NCI-H510A treated with DMSO at 0.1 percent for 48 hours (cell line): ENCODE measurements around the gene CD300LD.
"Not testable (repeated sequence)": the region's sequence is repeated elsewhere in the genome, so short reads cannot be mapped to it uniquely, and the experiment has no call there.

ENCODE experiments used
- DNase-seq: peaks from one replicate; lab custom pipeline; 2025; lab: John Stamatoyannopoulos, UW

The CD300LD gene

DNA sequence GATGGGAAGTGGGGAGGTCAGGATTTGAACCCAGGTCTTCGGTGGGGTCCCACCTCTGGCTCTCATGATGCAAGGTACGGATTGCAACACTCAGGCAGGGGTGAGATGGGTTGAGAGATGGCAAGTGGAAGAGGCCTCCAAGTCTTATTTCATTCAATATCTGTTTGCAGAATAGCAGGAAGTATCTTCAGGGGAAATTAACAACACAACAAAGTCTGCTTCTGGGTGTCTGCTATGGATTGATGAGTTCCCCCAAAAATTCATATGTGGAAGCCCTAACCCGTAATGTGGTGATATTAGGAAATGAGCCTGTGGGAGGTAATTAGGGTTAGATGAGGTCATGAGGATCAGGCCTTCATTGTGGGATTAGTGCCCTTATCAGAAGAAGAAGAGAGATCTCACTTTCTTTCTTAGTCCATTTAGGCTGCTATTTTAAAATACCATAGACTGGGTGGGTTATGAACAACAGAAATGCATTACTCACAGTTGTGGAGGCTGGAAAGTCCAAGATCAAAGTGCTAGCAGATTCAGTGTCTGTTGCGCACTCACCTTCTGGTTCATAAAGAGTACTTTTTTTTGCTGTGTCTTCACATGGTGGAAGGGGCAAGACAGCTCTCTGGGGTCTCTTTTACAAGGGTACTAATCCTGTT, 20.3 kb downstream of the CD300LD start:
- DNase-seq = no peak

DNA sequence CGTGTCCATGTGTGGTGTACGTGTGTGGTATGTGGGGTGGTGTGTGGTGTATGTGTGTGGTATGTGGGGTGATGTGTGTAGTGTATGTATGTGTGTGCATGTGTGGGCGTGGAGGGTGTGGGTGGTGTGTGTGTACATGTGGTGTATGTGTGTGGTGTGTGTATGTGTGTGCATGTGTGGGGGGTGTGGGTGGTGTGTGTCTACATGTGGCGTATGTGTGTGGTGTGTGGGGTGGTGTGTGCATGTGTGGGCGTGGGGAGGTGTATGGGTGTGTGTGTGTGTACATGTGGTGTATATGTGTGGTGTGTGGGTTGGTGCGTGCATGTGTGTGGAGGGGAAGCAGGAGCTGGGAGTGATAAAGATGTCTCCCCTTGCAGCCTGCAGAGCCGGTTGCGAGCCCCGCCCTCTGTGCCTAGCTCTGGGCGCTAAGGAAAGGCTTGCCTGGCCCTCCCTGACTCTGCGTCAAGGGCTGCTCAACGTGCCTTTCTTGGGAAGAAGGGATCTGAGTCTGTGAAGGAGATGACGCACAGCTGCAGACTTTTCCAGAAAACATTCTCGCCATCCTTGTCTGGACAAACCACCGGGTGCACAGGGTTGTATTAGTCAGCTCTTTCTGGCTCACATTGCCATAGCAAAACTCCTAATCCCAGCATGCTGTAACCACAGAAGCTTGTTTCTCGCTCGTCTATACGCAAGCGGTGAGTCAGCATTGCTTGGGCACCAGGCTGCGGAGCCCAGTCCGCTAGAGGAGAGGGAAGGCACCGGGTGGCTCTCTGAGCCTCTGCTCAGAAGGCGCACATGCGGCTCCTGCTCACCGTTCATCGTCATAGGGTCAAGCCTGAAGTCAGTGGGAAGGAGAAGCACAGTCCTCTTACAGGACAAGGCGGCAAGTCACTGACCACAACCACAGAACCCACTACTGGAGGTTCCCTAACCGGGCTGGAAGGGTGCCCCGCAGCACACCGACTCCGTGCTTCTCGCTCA, 22.8 kb downstream of the CD300LD start:
- peak; percentile 10 for DNase-seq

DNA sequence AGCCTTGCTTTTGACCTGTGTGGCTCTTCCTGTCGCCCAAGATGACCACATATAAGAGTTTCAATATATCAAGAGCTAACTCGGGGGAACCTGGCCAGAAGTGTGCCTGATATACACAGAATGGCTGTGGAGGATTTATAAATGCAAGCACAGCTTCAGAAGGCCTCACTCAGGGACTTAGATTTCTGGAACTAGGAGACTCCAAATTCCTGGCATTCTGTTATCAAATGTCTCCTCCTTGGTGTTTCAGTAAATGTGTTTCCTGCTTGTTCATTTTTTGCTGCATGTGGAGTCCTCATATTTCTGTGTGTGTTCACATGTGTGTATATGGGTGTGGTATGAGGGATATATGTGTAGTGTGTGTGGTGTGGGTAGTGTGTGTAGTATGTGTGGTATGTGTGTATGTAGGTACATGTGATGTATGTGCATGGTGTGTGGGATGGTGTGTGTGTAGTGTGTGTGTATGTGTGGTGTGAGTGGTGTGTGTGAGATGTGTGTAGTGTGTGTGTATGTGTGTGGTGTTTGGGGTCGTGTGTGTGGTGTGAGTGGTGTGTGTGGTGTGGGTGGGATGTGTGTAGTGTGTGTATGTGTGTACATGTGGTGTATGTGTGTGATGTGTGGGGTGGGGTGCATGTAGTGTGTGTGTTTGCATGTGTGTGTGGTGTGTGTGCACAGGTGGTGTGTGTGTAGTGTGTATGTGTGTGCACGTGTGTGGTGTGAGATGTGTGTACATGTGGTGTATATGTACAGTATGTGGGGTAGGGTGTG, 23.8 kb downstream of the CD300LD start:
- DNase-seq = no peak

DNA sequence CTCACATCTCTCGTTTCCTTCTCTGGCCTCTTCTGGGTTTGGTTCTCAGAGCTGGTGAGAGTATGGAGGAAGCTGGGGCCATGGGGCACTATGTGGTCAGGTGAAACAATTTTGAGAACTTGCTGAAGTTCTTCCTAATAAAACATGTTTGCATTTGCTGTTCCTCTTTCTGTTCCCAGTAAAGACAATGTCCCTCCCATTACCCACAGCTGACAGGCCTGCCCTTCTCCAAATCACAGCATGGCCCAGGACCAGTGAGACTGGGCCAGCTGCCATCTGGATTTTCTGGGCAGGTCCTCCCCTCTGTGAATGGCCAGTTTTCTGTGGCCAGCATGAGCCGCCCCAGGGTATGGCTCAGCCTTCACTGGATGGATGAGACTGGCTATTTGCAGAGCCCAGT, 24.7 kb downstream of the CD300LD start, which contains the start of gene CD300H:
Gene CD300H, minus strand, starts transcription at position 113 of the 400 bp plus-strand sequence.
- no peak for DNase-seq

DNA sequence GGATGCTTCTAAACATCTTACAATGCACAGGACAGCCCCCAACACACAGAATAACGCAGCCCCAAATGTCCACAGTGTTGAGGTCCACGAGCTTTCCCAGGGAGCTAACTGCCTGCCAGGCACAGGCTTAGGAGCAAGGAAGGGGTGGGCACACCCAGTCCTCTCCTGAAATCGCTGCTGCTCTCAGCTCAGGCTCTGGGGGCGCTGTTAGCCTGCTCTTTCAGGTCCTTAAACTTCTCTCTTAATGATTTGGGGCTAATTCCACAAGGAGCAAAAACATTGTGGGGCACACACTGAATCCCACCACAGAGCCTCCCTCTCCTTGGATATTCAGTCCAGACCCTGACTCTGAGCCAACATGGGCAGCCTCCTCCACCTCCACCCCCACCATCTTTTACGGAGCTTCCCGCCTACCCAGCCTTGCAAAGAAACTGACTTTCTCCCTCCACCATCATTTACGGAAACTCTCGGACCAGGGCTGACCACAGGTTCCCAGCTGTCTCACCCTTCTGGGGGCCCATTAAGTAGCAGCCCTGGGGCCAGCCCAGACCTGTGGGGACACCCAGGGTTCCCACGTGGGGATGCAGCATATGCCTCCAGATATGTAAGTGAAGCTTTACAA, 25.8 kb downstream of the CD300LD start:
- DNase-seq = no peak

DNA sequence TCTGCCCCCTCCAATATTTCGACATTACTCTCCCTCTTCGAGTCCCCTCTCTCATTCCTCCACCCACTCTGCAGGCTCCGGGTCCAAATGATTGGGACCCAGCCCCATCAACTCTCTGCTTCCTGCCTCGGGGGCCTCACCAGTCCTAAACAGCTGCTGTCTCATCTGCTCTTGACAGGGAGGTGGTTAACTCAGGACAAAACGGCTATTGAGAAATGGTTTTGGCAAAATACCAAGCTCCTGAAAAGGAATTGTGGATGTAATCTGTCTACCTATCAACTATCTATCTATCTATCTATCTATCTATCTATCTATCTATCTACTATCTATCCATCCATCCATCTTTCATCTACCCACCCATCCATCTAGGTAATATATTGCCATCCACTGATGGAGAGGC, 27.0 kb downstream of the CD300LD start:
- DNase-seq = no peak

DNA sequence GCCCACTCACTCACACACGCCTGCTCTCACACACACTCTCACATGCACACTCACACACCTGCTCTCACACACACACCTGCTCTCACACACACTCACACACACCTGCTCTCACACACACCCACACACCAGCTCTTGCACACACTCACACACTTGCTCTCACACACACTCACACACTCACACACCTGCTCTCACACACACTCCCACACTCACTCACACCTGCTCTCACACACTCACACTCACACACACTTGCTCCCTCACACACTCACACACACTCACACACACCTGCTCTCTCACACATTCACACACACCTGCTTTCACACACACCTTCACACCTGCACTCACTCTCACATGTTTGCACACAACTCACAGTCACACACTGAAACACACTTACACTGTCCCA, 28.7 kb downstream of the CD300LD start:
- no peak for DNase-seq

DNA sequence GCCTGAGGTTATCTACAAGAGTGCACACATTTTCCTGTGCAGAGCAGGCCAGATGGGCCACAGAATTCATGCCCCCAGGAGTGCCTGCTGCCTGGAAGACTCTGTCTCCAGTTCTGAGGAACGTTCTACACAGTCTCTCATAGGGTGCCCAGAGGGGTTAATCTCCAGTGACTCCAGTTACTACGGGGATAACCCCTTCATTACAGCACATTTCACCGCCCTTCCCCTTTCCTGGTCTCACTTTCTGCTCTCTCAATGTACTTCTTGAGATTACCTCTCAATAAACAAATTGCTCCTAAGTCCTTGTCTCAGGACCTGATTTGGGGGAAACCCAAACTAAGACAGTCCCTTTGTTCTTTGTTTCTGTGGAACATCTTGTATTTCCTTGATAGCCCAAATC, 30.5 kb downstream of the CD300LD start:
- no peak for DNase-seq

DNA sequence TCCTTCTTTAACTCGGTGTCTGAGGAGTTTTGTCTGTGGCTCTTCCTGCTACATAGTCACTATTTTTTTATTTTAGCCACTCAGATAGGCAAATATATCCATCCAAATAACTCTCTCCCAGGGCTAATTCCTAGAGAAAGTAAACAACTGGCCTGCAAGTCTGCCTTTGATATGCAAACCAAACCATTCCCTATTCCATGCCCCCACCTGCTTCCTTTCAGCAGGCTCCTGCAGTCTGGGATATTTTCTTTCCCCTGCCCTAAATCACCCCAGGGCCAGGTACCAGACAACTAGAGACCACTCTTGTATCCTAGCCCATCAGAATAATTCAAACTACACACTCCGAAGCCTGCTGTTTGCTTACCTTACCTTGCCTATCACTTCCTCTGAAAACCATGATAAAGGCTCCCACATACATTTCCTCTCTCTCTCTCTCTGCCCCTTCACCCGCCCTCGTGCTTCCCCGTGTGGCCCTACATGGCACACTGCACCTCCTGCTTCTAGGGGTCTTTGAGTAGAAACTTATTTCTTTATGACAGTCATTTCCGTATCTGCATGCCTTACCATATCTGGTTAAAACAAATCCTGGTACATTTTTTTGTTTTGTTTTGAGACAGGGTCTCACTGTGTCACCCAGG, 33.1 kb downstream of the CD300LD start:
- DNase-seq = peak; percentile 28

DNA sequence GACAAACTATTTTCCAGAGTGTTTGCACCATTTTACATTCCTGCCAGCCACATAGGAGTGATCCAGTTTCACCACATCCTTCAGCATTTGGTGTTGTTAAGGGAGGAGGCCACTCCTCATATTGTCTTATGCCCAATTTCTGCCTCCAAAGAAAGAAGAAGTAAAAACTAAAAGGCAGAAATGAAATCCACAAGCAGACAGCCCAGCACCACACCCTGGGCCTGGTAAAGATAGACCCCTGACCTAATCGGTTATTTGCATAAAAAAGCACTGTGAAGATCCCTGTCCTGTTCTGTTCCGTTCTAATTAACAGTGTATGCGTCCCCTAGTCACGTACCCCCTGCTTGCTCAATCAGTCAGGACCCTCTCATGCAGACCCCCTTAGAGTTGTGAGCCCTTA, 33.7 kb downstream of the CD300LD start:
- not testable (repeated sequence) for DNase-seq

DNA sequence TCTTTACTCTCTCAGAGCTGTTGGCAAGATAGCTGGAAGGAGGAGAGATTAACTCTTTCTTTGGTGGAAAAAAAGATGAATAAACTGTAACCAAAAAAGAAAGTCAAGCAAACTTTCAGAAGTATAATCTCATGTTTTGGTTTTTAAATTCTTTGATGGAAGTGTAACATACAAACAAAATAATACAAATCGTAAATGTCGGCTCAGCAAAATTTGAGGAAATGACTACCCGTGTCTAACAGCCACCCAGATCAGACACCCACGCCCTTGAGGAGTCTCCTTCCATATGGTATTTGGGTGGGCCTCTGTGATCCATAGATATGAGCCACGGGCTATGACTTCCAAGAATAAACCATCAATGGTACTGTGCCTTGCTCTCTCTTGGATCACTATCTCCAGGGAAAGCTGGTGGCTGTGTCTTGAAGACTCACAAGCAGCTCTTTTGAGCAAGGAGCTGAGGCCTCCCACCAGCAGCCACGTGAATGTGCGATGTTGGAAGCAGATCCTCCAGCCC, 36.6 kb downstream of the CD300LD start:
- DNase-seq = no peak

DNA sequence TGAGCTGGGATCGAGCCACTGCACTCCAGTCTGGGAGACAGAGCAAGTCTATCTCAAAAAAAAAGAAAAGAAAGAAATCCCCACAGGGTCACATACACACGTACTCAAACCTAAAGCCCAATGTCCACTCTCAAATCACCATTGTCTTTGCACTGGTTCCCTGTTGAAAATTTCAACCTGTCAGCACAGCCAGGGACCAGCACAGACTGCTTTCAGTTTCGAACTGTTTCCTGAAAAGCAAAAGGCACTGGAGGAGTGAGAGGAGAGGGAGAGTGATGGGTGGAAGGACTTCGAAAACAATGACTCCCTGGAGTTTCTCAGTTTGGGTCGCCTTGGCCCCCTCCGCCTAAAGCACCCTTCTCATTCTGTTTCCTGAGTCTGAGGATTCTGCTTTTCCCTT, 37.2 kb downstream of the CD300LD start:
- no peak for DNase-seq

DNA sequence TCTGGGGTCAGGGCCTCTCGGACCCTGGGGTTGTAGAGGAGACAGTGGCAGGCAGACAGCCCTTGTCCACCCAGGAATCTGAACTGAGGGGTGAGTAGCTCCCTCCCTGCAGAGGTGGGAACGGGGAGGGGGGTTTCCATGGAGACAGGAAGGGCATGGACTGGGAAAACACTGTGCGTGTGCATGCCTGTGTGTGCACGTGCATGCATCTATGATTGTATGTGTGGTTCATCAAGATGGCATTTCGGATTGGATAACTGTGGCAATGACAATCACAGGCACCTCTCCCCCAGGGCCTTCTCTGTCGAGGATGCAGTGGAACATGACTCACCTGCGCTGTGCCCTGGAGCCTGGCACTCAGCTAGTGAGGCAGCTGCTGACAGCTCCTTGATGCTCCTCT, 40.0 kb downstream of the CD300LD start:
- no peak for DNase-seq

DNA sequence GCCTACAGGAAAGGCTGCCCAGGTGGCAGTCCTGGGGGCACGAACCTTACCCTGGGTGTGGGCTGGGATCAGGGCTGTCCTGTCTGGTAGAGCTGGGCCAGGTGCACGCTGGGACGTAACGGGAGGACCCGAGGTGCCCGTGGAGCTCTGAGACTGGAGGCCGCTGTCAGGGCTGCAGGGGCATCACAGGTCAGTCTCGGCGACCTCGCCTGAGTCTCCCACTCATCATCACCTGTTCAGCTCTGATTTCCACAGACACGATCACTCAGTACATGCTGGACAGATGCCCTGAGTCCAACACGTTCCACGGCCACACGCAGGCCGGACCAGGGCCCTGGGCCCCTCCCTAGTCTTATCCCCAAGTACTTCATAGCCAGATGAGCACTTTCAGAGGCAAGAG, 41.5 kb downstream of the CD300LD start:
- no peak for DNase-seq

DNA sequence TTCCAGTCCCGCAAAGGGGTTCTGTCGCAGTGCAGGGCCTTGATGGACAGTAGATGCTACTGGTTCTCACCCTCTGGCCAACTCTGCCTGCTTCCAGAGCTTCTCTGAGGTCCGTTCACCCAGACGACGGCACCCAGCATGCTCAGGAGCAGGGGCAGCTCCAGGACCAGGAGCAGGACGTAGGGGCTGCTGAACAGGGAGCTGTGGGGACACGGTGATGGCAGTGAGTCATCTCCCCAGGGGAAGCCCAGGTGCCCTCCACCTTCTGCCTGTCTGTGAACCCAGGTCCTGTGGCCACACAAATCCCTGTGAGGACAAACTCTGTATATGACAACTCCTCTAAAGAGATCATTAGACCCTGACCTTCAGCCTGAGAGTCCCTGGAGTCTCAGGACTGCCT, 42.7 kb downstream of the CD300LD start:
- DNase-seq = no peak

DNA sequence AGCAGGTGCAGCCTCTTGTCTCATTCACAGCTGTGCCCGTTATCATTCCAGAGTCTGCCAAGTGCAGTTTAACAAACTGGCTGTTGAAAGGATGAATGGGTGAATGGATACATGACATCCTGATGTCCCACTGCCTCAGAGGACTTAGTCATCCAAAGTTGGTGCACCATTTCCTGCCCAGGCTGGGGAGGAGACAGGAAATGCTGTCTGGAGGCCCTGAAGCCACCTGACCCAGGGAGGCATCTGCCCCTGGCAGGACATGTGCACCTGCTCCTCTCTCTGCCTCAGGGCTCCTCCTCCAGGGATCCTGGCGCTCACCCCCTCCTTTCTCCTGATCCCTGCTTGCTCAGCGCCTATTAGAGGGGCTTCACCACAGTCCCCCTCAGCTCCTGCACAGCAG, 44.3 kb downstream of the CD300LD start:
- DNase-seq = peak; percentile 39

DNA sequence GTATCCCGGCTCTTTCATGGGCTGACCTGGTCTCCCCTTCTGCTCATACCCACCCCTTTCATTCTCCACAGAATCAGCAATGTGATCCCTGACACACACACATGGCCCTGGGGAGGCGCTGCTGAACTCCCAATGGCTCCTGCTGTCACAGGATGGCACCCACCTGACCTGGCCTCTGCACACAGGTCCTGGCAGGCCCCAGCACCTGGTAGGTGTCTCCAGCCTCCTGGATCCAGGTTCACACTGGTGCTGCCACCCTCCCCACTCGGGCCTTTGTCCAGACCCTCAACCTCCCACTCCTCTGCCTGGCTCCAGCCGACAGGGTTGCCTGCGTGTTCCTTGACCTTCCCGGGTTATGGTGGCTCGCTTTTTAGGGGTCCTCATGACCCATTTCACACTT, 44.8 kb downstream of the CD300LD start:
- no peak for DNase-seq

DNA sequence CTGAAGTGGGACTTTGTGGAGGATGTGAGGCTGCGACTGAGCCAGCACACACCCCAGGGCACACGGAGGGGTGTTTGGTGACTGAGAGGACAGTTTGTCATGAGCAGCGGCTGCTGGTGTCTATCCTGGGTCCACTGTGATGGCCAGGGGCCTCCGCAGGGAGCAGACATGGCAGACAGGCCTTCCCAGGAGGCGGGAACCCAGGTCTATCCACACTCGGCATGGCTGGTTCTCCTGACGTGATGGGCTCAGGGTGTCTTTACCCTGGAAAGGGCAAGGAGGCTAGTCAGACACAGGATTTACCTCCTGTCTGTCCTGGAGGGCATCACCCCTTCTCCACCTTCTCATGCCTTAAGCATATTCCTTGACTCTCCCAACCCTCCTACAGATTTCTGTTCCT, 45.5 kb downstream of the CD300LD start:
- DNase-seq = no peak

DNA sequence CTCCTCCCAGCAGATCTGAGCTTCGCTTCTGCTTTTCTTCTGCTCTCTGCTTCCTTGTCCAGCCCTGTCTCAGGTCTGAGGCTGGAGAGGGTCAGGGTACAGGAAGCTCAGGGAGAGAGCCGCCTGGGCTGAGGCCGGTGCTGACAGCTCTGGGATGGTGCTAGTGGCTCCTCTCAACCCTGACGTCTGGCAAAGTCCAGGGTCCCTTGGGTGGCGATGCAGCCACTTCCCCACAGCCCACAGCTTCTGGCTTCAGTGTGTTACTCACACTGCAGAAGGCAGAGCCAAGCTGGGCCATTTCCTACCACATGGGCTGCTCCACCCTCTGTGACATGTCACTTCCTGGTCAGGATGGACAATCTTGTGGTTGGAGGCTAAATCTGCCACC, 46.2 kb downstream of the CD300LD start, which contains the start of gene CD300C:
Gene CD300C, minus strand, starts transcription at position 273 of the 388 bp plus-strand sequence. CDS start 333 bp downstream, outside the sequence.
- DNase-seq = no peak

DNA sequence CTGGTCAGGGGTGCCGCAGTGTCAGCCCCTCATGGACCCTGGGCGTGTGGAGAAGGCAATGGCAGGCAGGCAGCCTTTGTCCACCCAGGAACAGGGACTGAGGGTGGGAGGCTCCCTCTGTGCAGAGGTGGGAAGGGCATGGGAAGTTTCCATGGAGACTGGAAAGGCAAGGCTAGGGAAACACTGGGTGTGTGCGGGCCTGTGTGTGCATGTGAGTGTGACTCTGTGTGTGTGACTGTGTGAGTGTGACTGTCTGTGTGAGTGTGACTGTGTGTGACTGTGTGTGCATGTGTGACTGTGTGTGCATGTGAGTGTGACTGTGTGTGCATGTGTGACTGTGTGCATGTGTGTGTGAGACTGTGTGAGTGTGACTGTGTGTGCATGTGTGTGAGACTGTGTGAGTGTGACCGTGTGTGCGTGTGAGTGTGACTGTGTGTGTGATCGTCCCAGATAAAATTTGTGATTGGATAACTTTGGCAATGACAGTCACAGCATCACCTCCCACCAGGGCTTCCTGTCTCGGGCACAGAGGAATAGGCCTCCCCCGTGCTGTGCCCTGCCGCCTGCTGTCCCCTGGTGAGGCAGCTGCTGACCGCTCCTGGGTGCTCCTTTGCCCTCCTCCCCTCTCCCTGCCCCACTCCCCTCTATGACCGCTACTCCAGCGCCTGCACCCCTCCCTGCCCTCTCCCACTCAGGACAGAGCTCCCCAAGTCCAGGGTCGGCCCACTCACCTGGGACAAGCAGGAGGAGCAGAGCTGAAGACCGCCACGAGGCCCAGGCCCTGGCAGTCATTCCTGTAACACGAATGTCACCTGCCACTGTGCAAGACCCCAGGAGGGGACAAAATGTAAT, 46.9 kb downstream of the CD300LD start:
- DNase-seq = no peak
